ENCODE results near the gene RET.

Gene RET

GRCh38 chr10:43076876-43077420 lies at the start of gene RET:
RET (plus strand) TSS chr10:43077069; CDS start chr10:43077259, 190 bp downstream.
- no peak for FAIRE-seq

GRCh38 chr10:43027331-43027955 lies 49.4 kb upstream of the RET start:
- no peak for FAIRE-seq

DNA sequence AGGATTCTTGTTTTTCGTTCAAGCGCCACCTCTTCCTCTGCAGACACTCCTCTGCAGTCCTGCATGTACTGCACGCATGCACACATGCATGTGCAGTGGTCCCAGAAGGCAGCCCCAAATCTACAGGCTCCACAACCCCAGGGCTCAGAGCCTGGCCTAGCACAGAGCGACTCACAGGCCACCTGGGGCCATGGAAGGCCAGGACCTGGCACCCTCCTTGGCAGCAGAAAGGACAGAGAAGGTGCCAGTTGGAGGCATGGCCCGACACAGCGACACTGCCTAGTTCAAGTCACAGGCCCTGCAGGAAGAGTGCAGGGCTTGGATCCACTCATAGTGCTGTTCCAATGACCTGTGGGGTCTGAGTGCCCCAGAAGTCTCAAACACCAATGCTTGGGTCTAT lies 48.7 kb upstream of the RET start:
- no peak for FAIRE-seq

DNA sequence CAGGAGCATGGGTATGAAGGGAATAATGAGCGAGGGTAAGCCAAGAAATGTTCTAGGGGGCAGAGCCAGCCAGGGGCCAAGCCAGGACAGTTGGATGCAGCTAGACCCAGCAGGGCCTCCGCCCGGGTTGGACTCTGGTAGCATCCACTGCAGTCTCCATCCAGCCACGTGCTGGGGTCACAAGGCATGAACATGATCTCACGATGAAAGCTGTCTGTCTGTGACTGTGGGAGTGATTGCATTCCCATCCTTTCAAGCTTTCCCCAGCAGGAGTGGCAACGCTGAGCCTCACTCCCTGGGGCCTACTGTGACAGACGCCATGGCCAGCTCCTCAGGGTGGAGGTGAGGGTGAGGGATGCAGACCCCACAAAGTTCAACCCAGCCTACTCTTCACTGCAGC lies 47.8 kb upstream of the RET start:
- no peak for FAIRE-seq

GRCh38 chr10:43032613-43033012 lies 44.3 kb upstream of the RET start:
- FAIRE-seq = no peak

DNA sequence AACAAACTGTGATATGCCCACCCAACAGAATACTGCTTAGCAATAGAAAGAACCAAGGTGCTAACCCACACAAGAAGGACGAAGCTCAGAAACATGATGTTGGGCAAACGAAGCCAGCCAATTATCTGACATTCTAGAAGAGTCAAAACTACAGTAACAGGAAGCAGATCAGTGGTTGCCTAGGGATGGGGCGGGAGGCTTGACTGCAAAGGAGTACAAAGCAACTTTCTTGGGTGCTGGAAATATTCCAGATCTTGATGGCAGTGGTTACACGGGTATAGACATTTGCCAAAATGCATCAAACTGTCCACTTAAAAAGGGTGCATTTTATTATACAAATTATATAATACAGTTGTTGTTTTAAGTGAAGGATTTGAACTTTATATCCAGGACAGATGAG lies 41.1 kb upstream of the RET start:
- FAIRE-seq = no peak

GRCh38 chr10:43036481-43037428 lies 40.1 kb upstream of the RET start:
- FAIRE-seq = no peak

DNA sequence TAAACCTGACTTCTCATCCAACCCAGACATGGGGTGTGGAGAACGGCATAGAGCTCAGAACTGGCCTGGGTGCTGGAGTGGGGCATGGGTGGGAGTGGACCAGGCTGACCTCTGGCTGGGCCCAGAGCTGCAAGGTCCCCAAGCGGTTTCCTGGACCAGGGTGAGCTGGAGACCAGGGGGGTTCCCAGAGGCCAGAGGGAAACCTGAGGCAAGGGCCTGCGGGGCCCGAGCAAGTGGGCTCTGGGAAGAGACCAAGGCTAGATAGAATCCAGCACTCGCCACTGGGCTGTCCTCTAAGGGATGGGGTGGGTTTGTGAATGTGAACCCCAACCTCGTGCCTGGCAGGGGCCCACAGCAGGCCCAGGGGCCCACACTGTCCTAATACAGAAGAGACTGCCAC lies 39.4 kb upstream of the RET start:
- FAIRE-seq = no peak

DNA sequence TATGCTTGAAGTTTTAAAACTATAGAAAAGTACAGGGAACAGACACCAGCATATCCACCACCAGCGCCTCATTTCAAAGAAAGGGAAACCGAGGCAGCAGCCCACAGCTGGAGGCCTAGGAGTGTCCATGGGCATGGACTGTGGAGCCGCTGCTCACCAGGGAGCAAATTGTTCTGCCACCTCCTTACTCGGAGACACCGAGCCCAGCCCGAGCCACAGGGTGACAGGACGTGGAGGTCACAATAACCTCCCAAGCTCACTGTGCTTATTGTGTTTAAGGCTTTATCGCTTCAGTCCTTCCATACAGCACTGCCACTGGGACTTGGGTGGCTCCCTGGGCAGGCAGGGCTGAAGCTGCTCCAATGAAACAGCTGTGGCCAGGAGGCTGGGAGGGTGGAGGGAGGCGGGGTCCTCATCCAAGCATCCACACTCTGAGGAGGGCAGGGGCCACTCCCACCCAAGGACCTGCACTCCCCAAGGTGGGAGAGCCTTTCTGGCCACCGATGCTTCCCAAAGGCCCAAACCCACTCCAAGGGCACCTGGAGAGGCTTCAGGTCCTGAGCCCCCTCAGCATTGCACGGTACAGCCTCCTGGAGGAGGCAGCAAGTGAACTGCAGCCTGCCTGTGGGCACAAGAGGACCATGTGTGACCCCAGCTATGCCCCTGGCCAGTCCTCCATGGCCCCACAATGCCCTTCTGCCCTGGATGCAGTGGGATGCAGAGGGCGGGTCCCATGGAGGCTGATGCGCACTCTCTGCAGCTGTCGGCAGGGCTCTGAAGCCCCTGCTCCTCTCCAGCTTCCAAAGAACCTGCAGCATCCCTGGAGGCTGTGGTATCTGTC lies 38.7 kb upstream of the RET start:
- FAIRE-seq = no peak

DNA sequence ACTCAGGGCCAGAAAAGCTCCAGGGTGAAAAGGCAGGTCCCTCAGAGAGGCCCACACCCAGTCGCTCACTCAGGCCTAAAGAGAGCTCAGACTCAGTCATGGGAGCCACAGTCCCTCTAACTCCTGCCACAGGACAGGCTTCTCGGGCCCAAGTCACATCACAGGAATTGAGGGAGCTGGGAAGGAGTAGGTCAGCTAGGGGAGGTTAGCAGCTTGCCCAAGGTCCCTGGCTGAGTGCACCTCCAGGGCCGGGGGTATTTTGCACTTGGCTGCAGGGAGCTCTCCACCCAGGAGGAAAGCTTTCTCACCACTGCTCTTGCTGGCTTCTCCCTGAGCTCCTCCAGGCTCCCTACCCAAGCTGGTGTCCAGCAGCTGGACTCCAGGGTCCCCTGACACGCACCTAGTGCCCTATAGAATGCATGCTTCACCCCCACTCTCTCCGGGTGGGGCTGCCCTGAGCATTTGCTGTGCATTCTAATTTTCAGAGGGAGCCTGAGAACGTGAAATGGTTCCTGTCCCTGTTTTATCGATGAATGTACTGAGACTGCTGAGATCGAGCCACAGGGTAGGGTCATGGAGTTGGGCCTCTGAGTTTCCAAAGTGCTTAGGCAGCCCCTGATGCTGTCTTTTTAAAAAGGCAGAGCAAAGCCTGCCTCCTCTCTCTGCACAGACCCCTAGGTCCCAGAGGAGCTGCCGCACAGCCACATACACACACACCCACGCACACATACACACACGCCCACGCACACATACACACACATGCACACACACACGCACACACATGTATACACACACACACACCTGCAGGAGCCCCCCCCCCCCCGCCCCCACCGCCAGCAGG lies 37.9 kb upstream of the RET start:
- no peak for FAIRE-seq

GRCh38 chr10:43039624-43040481 lies 37.0 kb upstream of the RET start:
- FAIRE-seq = no peak

GRCh38 chr10:43040482-43041256 lies 36.2 kb upstream of the RET start:
- FAIRE-seq = no peak

GRCh38 chr10:43041422-43042342 lies 35.2 kb upstream of the RET start:
- no peak for FAIRE-seq

DNA sequence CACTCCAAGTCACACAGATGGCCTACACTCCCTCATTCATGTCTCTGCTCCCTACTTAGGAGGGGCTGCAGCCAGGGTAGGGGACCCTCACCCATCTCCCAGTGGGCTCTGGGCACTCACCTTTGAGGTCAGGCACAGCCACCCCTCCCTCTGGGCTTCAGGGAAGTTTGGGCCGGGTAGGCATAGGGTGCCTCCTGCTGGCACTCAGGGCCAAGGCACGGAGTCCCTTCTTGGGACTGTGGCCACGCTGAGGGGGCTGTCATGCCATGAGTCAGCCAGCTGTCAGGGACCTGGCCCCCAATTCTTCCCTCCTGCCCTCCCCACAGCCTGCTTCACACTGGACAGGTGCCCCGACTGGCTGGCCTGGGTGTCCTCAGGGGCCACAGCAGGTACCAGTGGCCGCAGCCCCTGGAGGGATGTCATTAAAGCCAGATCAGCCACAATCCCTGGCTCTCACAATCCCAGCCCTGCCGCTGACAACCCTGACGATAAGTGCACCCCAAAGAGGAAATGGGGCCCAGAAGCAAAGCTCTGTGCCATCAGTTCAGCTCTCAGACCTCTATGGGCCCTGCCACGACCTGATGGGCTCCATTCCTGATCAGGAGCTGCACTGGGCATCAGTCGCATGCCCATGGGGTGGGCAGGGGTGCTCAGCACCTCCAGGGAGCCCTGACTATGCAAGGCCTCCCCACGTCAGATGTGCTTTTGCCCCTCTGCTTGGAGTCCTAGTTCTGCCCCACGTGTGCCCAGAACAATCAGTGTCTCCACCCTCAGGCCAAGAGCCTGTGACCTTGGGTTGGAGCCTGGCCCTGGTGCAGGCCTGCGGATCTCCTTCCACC lies 34.1 kb upstream of the RET start:
- FAIRE-seq = no peak

DNA sequence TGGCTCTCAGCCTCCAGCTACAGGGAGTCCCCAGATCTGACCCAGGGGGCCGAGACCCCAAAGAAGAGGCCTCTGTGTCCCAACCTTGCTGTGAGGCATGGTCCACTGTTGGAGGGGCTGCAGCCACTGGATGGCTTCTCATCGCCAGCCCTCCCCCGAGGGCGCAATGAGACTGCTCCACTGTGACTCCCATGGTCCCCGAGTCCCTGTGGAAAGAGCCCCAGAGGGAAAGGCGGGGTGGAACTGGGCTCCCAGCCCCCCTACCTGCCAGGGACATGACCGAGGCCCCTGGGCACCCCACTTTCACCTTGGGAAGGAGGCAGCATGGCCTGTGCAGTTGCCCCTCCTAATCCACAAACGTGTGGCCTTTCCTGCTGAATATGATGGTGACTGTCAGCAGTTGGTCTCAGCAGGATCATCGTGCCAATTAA lies 33.5 kb upstream of the RET start:
- FAIRE-seq = no peak

- no peak for FAIRE-seq
Observed at GRCh38 chr10:43043773-43044447, 33.0 kb upstream of the RET start.

GRCh38 chr10:43044448-43044921 lies 32.4 kb upstream of the RET start:
- FAIRE-seq = no peak

Data from TTC549 (cell line).